Peyer's patch (tissue), 4 donors: ENCODE data around the gene SLC25A19. TPM values are rescaled to one million over a fixed set of nuclear protein-coding genes. Genes with fewer than 3 reads are reported as not detected.

Source experiments
- DNase-seq, 3 donors: peaks; one replicate each; pipeline ENCODE4 v3.0.0-alpha.2; 2017 to 2019
- H3K27ac ChIP-seq, 4 donors: fragments of 200-600 bp; sonication (generic); one replicate each; pipeline ENCODE4 v1.5.1; 2016 to 2019
- H3K27me3 ChIP-seq, 2 donors: fragments of 200-600 bp; sonication (generic); one replicate each; pipeline ENCODE4 v1.5.1; 2019
- H3K36me3 ChIP-seq, 3 donors: fragments of 200-600 bp; sonication (generic); one replicate each; pipeline ENCODE4 v1.5.1; 2016 to 2019
- H3K4me1 ChIP-seq, 4 donors: fragments of 200-600 bp; sonication (generic); one replicate each; pipeline ENCODE4 v1.5.1; 2016 to 2019
- H3K4me3 ChIP-seq, 4 donors: fragments of 200-600 bp; sonication (generic); 1 replicate in 3 of 4; 2 replicates in 1 of 4; pipeline ENCODE4 v1.5.1; 2016 to 2019; ENCODE audit warnings: mild to moderate bottlenecking in 1 of 4
- H3K9me3 ChIP-seq, 4 donors: fragments of 200-600 bp; sonication (generic); one replicate each; pipeline ENCODE4 v1.5.1; 2016 to 2019; ENCODE audit warnings: mild to moderate bottlenecking in 1 of 4
- POLR2A ChIP-seq, 2 donors: fragments of 450-650 bp; IDR thresholded peaks; one replicate each; pipeline ENCODE4 v1.5.1; 2017; ENCODE audit warnings: antibody characterized with exemption in 2 of 2, mild to moderate bottlenecking in 2 of 2, moderate library complexity in 2 of 2
- total RNA-seq, 4 donors: library from RNA; depleted of rRNA; stranded (reverse); fragments of >200 nt; gene quantifications; one replicate each; pipeline ENCODE4 v1.1.0, GENCODE V29; 2016
- TF ChIP-seq, protein P1 (sequence below), 6 experiments: fragments of 450-650 bp in 4 of 6; fragments of 200-600 bp in 2 of 6; sonication (generic) in 1 of 6; IDR thresholded peaks; one replicate each; pipeline ENCODE4 v1.5.1; 2017 to 2019; ENCODE audit warnings: antibody characterized with exemption in 6 of 6, mild to moderate bottlenecking in 3 of 6, moderate library complexity in 1 of 6

SLC25A19 gene
- total RNA-seq, 4 donors from 2014 or later: 8.2 to 24.8 (median 17.0) TPM

DNA sequence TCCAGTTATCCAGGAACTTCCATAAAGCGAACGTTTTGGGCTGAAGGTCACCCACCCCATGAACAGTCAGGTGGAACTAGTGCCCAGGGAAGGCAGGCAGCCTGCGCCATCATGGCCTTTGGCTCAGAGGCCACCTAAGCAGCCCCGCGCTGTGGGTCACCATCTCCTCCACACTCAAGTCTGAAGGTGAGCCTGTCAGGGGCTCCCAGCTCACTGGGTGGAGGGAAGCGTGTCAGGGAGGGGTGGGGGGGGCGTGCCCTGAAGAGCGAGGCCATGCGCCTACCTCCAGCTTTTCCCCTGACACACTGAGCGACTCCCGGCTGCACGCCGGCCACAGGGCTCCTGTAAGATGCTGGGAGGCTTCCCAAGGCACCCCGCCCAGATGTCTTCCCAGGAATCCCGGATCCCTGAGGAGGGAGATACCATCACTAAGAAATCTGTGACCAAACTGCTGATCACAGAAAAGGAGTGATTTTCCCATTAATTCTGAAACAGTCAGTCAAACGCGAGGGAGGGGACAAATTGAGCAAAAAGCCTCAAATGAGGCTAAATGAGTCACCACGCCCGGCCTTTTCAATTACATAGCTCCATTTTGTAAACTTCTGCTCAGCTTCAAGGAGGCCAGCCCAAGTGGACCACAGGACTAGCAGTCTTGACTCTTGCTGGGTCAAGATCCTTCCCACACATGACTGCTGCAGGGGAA is 26.5 kb upstream of the SLC25A19 start:
- Histone ChIP-seq H3K36me3 (peaks cover 0 to 24% (median 0%) of the 10 kb centered on the region in 3 donors), H3K9me3 (no peaks in the 10 kb centered on the region), H3K4me3 (no peak overlapping the region), H3K4me1 (no peaks in the 10 kb centered on the region), H3K27me3 (no peaks in the 10 kb centered on the region), H3K27ac (peak overlapping the region in 3 of 4 donors; percentile 11 to 32 (median 26))
- DNase-seq: no peak
- TF ChIP-seq POLR2A (IDR thresholded peaks at IDR 0.05): no peak
- TF ChIP-seq, protein P1, sequence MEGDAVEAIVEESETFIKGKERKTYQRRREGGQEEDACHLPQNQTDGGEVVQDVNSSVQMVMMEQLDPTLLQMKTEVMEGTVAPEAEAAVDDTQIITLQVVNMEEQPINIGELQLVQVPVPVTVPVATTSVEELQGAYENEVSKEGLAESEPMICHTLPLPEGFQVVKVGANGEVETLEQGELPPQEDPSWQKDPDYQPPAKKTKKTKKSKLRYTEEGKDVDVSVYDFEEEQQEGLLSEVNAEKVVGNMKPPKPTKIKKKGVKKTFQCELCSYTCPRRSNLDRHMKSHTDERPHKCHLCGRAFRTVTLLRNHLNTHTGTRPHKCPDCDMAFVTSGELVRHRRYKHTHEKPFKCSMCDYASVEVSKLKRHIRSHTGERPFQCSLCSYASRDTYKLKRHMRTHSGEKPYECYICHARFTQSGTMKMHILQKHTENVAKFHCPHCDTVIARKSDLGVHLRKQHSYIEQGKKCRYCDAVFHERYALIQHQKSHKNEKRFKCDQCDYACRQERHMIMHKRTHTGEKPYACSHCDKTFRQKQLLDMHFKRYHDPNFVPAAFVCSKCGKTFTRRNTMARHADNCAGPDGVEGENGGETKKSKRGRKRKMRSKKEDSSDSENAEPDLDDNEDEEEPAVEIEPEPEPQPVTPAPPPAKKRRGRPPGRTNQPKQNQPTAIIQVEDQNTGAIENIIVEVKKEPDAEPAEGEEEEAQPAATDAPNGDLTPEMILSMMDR (IDR thresholded peaks at IDR 0.05): no peak

DNA sequence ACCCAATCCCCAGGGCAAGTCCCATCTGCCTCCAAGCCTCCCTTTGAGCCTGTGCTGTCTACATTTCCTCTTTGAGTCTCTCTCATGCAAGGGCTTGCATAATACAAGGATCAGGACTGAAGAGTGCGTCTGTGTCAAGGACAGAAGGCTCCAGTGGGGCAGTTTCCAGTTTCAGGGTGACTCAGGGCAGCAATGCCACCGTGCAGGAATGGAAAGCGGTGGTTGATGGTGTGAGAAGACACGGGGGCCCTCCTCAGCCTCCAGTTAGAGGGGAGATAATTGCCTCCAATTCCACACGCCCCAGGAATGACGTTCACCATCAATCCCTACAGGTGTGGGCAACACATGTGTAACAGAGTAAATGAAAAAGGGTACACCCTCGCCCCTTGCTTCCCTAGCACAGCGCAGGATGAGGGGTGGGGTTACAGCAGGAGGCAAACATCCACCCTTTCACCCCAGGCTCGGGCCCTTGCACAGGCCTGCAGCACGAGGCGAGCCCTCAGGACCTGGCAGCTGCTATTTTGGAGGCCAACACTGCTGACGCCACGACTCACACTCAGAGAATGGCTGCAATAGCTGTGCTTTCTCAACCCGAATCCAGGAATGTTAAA is 24.8 kb upstream of the SLC25A19 start:
- Histone ChIP-seq H3K4me1 (peaks cover 0 to 10% (median 4%) of the 10 kb centered on the region in 4 donors), H3K27me3 (no peaks in the 10 kb centered on the region), H3K27ac (peak overlapping the region in 3 of 4 donors; percentile 14 to 52 (median 34)), H3K36me3 (peaks cover 0 to 9% (median 0%) of the 10 kb centered on the region in 3 donors), H3K9me3 (no peaks in the 10 kb centered on the region), H3K4me3 (no peak overlapping the region)
- no peak for TF ChIP-seq POLR2A (IDR thresholded peaks at IDR 0.05)
- TF ChIP-seq, protein P1 (IDR thresholded peaks at IDR 0.05): no peak
- DNase-seq: no peak

DNA sequence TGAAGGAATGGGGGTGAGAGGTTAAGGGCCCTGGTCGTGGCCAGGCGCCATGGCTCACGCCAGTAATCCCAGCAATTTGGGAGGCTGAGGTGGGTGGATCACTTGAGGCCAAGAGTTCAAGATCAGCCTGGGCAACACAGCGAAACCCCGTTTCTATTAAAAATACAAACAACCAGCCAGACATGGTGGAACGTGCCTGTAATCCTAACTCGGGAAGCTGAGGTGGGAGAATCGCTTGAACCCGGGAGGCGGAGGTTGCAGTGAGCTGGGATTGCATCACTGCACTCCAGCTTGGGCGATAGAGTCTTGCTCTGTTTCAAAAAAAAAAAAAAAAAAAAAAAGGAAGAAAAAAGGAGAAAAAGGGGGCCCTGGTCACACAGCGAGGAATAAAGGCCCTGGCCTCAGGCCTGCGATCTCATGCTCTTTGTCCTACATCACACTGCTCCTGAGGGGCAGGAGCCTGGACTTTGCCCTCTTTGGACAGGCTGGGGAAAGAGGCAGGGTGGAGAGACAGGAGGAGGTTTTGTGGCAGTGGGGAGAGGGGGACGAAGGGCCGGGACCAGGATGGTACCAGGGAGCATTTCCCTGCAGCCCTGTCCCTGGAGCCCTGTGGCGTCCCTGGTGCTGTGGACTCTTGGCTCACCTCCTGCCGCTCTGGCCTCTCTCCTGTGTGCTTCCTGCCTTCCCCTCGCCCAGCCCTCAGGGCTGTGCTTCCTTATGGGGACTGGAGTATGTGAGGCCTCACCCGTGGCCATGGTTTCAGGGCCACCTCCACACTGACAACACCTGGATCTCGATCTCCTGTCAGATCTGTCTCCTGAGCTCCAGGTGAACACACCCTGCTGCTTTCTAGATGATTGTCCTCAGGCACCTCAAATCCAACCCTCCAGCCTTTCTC is 19.7 kb upstream of the SLC25A19 start:
- no peaks in the 10 kb centered on the region for H3K9me3 ChIP-seq
- no peaks in the 10 kb centered on the region for H3K36me3 ChIP-seq
- peak; percentile 46 to 51 for TF ChIP-seq POLR2A (IDR thresholded peaks at IDR 0.05)
- TF ChIP-seq, protein P1 (IDR thresholded peaks at IDR 0.05): no peak
- no peaks in the 10 kb centered on the region for H3K27me3 ChIP-seq
- peak overlapping the region in 3 of 4 donors; percentile 56 to 93 (median 88) for H3K27ac ChIP-seq
- H3K4me3 ChIP-seq: no peak overlapping the region
- peak in 2 of 3 donors; percentile 80 to 81 for DNase-seq
- peaks cover 0 to 19% (median 4%) of the 10 kb centered on the region in 4 donors for H3K4me1 ChIP-seq

DNA sequence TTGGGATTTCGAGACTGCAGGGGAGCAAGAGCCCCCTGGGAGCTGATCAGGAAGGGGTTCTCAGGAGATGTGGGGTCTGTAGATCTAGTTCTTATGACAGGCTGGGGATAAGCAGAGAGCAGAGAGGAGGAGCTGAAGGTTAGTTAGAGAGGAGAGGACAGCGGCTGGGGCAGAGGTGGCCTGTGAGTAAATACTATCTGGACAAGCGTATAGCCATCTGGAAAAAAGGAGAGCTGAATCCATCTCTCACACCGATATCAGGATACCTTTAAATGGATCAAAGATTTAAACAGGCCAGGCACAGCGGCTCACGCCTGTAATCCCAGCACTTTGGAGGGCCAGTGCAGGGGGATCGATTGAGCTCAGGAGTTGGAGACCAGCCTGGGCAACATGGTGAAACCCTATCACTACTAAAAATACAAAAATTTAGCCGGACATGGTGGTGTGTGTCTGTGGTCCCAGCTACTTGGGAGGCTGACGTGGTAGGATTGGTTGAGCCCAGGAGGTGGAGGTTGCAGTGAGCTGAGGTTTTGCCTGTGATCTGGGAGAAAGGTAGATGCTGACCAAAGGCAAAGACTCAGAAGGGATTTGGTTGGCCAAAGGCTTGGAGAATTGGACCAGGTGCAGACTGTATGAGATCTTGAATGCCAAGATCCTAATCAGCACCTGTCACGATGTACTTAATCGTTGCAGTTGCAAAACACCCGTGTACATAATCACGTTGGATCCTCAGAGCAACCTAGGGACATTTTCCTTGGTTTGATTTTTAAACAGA is 18.9 kb upstream of the SLC25A19 start:
- H3K27ac ChIP-seq: peak overlapping the region in 3 of 4 donors; percentile 56 to 93 (median 88)
- TF ChIP-seq POLR2A (IDR thresholded peaks at IDR 0.05): no peak
- TF ChIP-seq, protein P1 (IDR thresholded peaks at IDR 0.05): no peak
- H3K4me1 ChIP-seq: peaks cover 0 to 19% (median 4%) of the 10 kb centered on the region in 4 donors
- H3K9me3 ChIP-seq: no peaks in the 10 kb centered on the region
- H3K4me3 ChIP-seq: no peak overlapping the region
- DNase-seq: no peak
- H3K36me3 ChIP-seq: no peaks in the 10 kb centered on the region
- H3K27me3 ChIP-seq: no peaks in the 10 kb centered on the region
